Measurements from ENCODE around the gene DMPK.

Gene DMPK

GRCh38 chr19:45766869-45767346 is 15.4 kb downstream of the DMPK start:
- peak overlapping the region; percentile 95 for H3K9ac ChIP-seq (ENCODE audit: insufficient read length)
- no peaks in the 10 kb centered on the region for H3K36me3 ChIP-seq (ENCODE audit: insufficient read depth, low read length)
- no peak for TF ChIP-seq POLR2AphosphoS5 (IDR thresholded peaks at IDR 0.05; ENCODE audit: borderline replicate concordance, low read depth, low read length)
- TF ChIP-seq EZH2 (IDR thresholded peaks at IDR 0.05) = no peak
- no peak for TF ChIP-seq FOXP2 (optimal IDR thresholded peaks at IDR 0.05; ENCODE audit: control extremely low read depth, extremely low read length, insufficient read depth)
- H3K9me3 ChIP-seq (ENCODE audit: low read depth, low read length) = no peaks in the 10 kb centered on the region
- no peak overlapping the region for H3K27ac ChIP-seq
- no peak for DNase-seq (ENCODE audit: low read depth, low spot score)
- peak overlapping the region; percentile 100 for H3K4me3 ChIP-seq

GRCh38 chr19:45766296-45766868 is 15.9 kb downstream of the DMPK start:
- TF ChIP-seq EZH2 (IDR thresholded peaks at IDR 0.05) (no peak), FOXP2 (optimal IDR thresholded peaks at IDR 0.05; ENCODE audit: control extremely low read depth, extremely low read length, insufficient read depth) (no peak), POLR2AphosphoS5 (IDR thresholded peaks at IDR 0.05; ENCODE audit: borderline replicate concordance, low read depth, low read length) (no peak)
- DNase-seq (ENCODE audit: low read depth, low spot score) = no peak
- no peak overlapping the region for H3K27ac ChIP-seq
- H3K4me3 ChIP-seq = no peak overlapping the region
- no peaks in the 10 kb centered on the region for H3K36me3 ChIP-seq (ENCODE audit: insufficient read depth, low read length)
- H3K9ac ChIP-seq (ENCODE audit: insufficient read length) = no peak overlapping the region
- H3K9me3 ChIP-seq (ENCODE audit: low read depth, low read length) = no peaks in the 10 kb centered on the region

- TF ChIP-seq EZH2 (IDR thresholded peaks at IDR 0.05) (no peak), FOXP2 (optimal IDR thresholded peaks at IDR 0.05; ENCODE audit: control extremely low read depth, extremely low read length, insufficient read depth) (no peak), POLR2AphosphoS5 (IDR thresholded peaks at IDR 0.05; ENCODE audit: borderline replicate concordance, low read depth, low read length) (no peak)
- no peak for DNase-seq (ENCODE audit: low read depth, low spot score)
- no peaks in the 10 kb centered on the region for H3K9me3 ChIP-seq (ENCODE audit: low read depth, low read length)
- no peak overlapping the region for H3K27ac ChIP-seq
- H3K4me3 ChIP-seq = no peak overlapping the region
- no peaks in the 10 kb centered on the region for H3K36me3 ChIP-seq (ENCODE audit: insufficient read depth, low read length)
- H3K9ac ChIP-seq (ENCODE audit: insufficient read length) = no peak overlapping the region
These were observed 16.5 kb downstream of the DMPK start for GRCh38 chr19:45765702-45766295.

GRCh38 chr19:45764945-45765701 is 17.2 kb downstream of the DMPK start:
- no peak overlapping the region for H3K4me3 ChIP-seq
- H3K9ac ChIP-seq (ENCODE audit: insufficient read length) = no peak overlapping the region
- no peak overlapping the region for H3K27ac ChIP-seq
- no peak for DNase-seq (ENCODE audit: low read depth, low spot score)
- H3K36me3 ChIP-seq (ENCODE audit: insufficient read depth, low read length) = no peaks in the 10 kb centered on the region
- no peaks in the 10 kb centered on the region for H3K9me3 ChIP-seq (ENCODE audit: low read depth, low read length)
- TF ChIP-seq FOXP2 (optimal IDR thresholded peaks at IDR 0.05; ENCODE audit: control extremely low read depth, extremely low read length, insufficient read depth) (no peak), POLR2AphosphoS5 (IDR thresholded peaks at IDR 0.05; ENCODE audit: borderline replicate concordance, low read depth, low read length) (peak; percentile 31; the same call in 1 of the 2 replicates)

GRCh38 chr19:45764475-45764874 is 17.8 kb downstream of the DMPK start:
- Histone ChIP-seq H3K36me3 (ENCODE audit: insufficient read depth, low read length) (no peaks in the 10 kb centered on the region), H3K9me3 (ENCODE audit: low read depth, low read length) (no peaks in the 10 kb centered on the region), H3K4me3 (no peak overlapping the region), H3K27ac (no peak overlapping the region), H3K9ac (ENCODE audit: insufficient read length) (no peak overlapping the region)
- TF ChIP-seq EZH2 (IDR thresholded peaks at IDR 0.05) (no peak), POLR2AphosphoS5 (IDR thresholded peaks at IDR 0.05; ENCODE audit: borderline replicate concordance, low read depth, low read length) (no peak), FOXP2 (optimal IDR thresholded peaks at IDR 0.05; ENCODE audit: control extremely low read depth, extremely low read length, insufficient read depth) (no peak)
- no peak for DNase-seq (ENCODE audit: low read depth, low spot score)

GRCh38 chr19:45763691-45764294 is 18.5 kb downstream of the DMPK start:
- Histone ChIP-seq H3K9ac (ENCODE audit: insufficient read length) (no peak overlapping the region), H3K36me3 (ENCODE audit: insufficient read depth, low read length) (no peaks in the 10 kb centered on the region), H3K27ac (no peak overlapping the region), H3K4me3 (no peak overlapping the region), H3K9me3 (ENCODE audit: low read depth, low read length) (no peaks in the 10 kb centered on the region)
- TF ChIP-seq EZH2 (IDR thresholded peaks at IDR 0.05) = no peak
- TF ChIP-seq FOXP2 (optimal IDR thresholded peaks at IDR 0.05; ENCODE audit: control extremely low read depth, extremely low read length, insufficient read depth) = no peak
- no peak for TF ChIP-seq POLR2AphosphoS5 (IDR thresholded peaks at IDR 0.05; ENCODE audit: borderline replicate concordance, low read depth, low read length)
- DNase-seq (ENCODE audit: low read depth, low spot score) = no peak

GRCh38 chr19:45762870-45763631 is 19.2 kb downstream of the DMPK start:
- DNase-seq (ENCODE audit: low read depth, low spot score) = no peak

More at GRCh38 chr19:45762870-45763631, 19.2 kb downstream of the DMPK start:
- TF ChIP-seq FOXP2 (optimal IDR thresholded peaks at IDR 0.05; ENCODE audit: control extremely low read depth, extremely low read length, insufficient read depth) = no peak
- no peak for TF ChIP-seq POLR2AphosphoS5 (IDR thresholded peaks at IDR 0.05; ENCODE audit: borderline replicate concordance, low read depth, low read length)
- no peak for TF ChIP-seq EZH2 (IDR thresholded peaks at IDR 0.05)
- Histone ChIP-seq H3K9me3 (ENCODE audit: low read depth, low read length) (no peaks in the 10 kb centered on the region), H3K4me3 (no peak overlapping the region), H3K9ac (ENCODE audit: insufficient read length) (no peak overlapping the region), H3K36me3 (ENCODE audit: insufficient read depth, low read length) (no peaks in the 10 kb centered on the region), H3K27ac (no peak overlapping the region)

All from SK-N-MC (cell line).